WI38 (cell line): ENCODE results near the gene CADPS2.
A peak's percentile ranks its signal among the peaks of the same experiment; 100 is the strongest.

Experiments
- H3K4me3 ChIP-seq: 2 replicates; pipeline ENCODE4 v1.5.1; 2011; ENCODE audit warnings: low read depth, mild to moderate bottlenecking, control low read depth, low read length
- CTCF ChIP-seq: IDR thresholded peaks from 2 replicates; pipeline ENCODE4 v1.5.1; 2012; ENCODE audit warnings: low read depth, mild to moderate bottlenecking, control low read depth, low read length

Gene CADPS2

DNA sequence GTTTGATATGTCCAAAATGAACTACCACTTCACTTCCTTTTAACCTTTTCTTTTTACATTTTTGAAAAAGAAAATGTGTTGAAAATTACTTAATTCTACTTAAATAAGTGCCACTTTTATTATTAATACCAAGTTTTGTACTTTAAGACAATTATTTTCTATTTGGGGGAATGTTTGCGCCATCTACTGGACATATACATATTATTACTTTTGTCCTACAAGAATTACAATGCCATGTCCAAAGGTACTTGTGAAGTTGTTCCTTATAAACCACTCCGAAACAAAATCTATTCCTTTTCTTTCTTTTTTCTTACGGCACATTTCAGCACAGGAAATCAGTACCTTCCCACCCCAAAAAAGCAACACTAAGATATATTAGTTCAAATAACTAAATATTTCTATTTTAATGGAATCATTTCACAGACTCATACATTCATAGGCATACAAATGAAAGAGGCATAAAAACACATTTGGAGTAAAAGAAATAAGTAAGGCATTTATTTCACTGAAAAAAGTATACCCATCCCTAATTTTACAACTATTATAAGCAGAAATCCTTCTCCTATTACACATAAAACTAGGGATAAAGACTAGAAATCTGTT is 357.3 kb downstream of the CADPS2 start:
- 0 out of 2 replicates have a peak, but pooled peaks have one; percentile 3 for TF ChIP-seq CTCF
- H3K4me3 ChIP-seq: no peak overlapping the region

- H3K4me3 ChIP-seq: no peak overlapping the region
- no peak for TF ChIP-seq CTCF
Measured at GRCh38 chr7:122525355-122525754, 360.9 kb downstream of the CADPS2 start.

DNA sequence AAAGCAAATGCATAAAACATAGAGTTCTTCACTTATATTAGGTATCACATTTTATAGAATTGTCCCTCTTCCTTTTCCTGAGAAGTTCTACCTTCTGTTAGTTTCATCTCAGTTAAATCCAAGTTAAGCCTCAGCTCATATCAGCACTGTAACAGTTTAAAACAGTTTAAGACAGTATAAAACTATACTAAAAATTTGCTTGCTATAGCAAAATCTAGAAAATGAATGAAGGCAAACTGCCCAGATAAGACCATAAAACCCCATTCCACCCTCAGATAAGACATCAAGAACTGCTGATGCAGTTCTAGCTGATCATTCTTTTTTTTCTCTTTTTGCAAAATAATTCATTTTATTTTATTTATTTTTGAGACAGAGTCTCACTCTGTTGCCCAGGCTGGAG is 364.5 kb downstream of the CADPS2 start:
- no peak overlapping the region for H3K4me3 ChIP-seq
- TF ChIP-seq CTCF: no peak

- TF ChIP-seq CTCF: no peak
- no peak overlapping the region for H3K4me3 ChIP-seq
Measured at GRCh38 chr7:122520971-122521555, 365.2 kb downstream of the CADPS2 start.

- no peak overlapping the region for H3K4me3 ChIP-seq
- TF ChIP-seq CTCF: no peak
Measured at GRCh38 chr7:122518488-122518887, 367.8 kb downstream of the CADPS2 start.

- H3K4me3 ChIP-seq: no peak overlapping the region
- no peak for TF ChIP-seq CTCF
Measured at GRCh38 chr7:122517576-122517975, 368.7 kb downstream of the CADPS2 start.

GRCh38 chr7:122515404-122515803 is 370.9 kb downstream of the CADPS2 start:
- H3K4me3 ChIP-seq: no peak overlapping the region
- TF ChIP-seq CTCF: no peak
